GM06990 (cell line): Measurements from ENCODE around the gene IKBKE.
A peak's percentile ranks its signal among the peaks of the same experiment; 100 is the strongest.

Experiments used
- DNase-seq: peaks from one replicate; pipeline ENCODE4 v3.0.0-alpha.2; 2011; ENCODE audit not compliant: insufficient read length; ENCODE audit errors: extremely low read depth
- H3K27me3 ChIP-seq: replicated peaks from 2 replicates; pipeline ENCODE4 v1.6.0; 2011; ENCODE audit warnings: low read length; ENCODE audit not compliant: control insufficient read depth, insufficient read depth
- H3K36me3 ChIP-seq: 2 replicates; pipeline ENCODE4 v1.5.1; 2011; ENCODE audit warnings: low read length; ENCODE audit not compliant: control insufficient read depth, insufficient read depth
- H3K4me3 ChIP-seq: replicated peaks from 2 replicates; pipeline ENCODE4 v1.5.1; 2011; ENCODE audit warnings: low read depth, mild to moderate bottlenecking, control low read depth, low read length
- CTCF ChIP-seq: IDR thresholded peaks from 2 replicates; pipeline ENCODE4 v1.5.1; 2011; ENCODE audit warnings: low read length, control low read depth, mild to moderate bottlenecking, inconsistent platforms; ENCODE audit not compliant: insufficient read depth, poor library complexity, severe bottlenecking

The IKBKE gene

GRCh38 chr1:206470692-206471414 lies 577 bp downstream of the IKBKE start:
- Histone ChIP-seq H3K36me3 (peaks cover 16% of the 10 kb centered on the region), H3K4me3 (peak overlapping the region; percentile 95), H3K27me3 (no peaks in the 10 kb centered on the region)
- DNase-seq = no peak
- peak; percentile 0 for TF ChIP-seq CTCF

- Histone ChIP-seq H3K27me3 (no peaks in the 10 kb centered on the region), H3K36me3 (peaks cover 20% of the 10 kb centered on the region), H3K4me3 (peak overlapping the region; percentile 95)
- no peak for TF ChIP-seq CTCF
- peak; percentile 76 for DNase-seq
Observed at GRCh38 chr1:206471415-206471801, 1.1 kb downstream of the IKBKE start.

GRCh38 chr1:206472024-206472423 lies 1.7 kb downstream of the IKBKE start:
- H3K4me3 ChIP-seq = peak overlapping the region; percentile 95
- no peaks in the 10 kb centered on the region for H3K27me3 ChIP-seq
- no peak for DNase-seq
- H3K36me3 ChIP-seq = peaks cover 26% of the 10 kb centered on the region
- TF ChIP-seq CTCF = no peak

- Histone ChIP-seq H3K36me3 (peaks cover 31% of the 10 kb centered on the region), H3K4me3 (peak overlapping the region; percentile 95), H3K27me3 (no peaks in the 10 kb centered on the region)
- TF ChIP-seq CTCF = no peak
- no peak for DNase-seq
Observed at GRCh38 chr1:206472454-206472853, 2.2 kb downstream of the IKBKE start.

- no peak for TF ChIP-seq CTCF
- peak overlapping the region; percentile 95 for H3K4me3 ChIP-seq
Observed at GRCh38 chr1:206472886-206473285, 2.6 kb downstream of the IKBKE start.

More at GRCh38 chr1:206472886-206473285, 2.6 kb downstream of the IKBKE start:
- Histone ChIP-seq H3K27me3 (no peaks in the 10 kb centered on the region), H3K36me3 (peaks cover 35% of the 10 kb centered on the region)
- DNase-seq = no peak
